Mesenteric fat pad (tissue), 1 donor: Measurements from ENCODE around the gene AEN. TPM values are rescaled to one million over a fixed set of nuclear protein-coding genes. Genes with fewer than 3 reads are reported as not detected.
"Not testable (repeated sequence)": the region's sequence is repeated elsewhere in the genome, so short reads cannot be mapped to it uniquely, and the experiment has no call there.

Experiments used
- DNase-seq: peaks from one replicate; pipeline ENCODE4 v3.0.0-alpha.2; 2020; ENCODE audit warnings: low spot score
- total RNA-seq: library from RNA; stranded (reverse); fragmentation: NEBNext Ultra II Directional; extraction: Animal tissue kit (Norgen Biotek cat#: 25700); gene quantifications from one replicate; pipeline ENCODE4 v1.2.1, GENCODE V29; 2021
- donor health status: DM: yes; HTN: yes; CAD: no.

The AEN gene
- total RNA-seq, 1 donor from 2014 or later, result 23.3 TPM

DNA sequence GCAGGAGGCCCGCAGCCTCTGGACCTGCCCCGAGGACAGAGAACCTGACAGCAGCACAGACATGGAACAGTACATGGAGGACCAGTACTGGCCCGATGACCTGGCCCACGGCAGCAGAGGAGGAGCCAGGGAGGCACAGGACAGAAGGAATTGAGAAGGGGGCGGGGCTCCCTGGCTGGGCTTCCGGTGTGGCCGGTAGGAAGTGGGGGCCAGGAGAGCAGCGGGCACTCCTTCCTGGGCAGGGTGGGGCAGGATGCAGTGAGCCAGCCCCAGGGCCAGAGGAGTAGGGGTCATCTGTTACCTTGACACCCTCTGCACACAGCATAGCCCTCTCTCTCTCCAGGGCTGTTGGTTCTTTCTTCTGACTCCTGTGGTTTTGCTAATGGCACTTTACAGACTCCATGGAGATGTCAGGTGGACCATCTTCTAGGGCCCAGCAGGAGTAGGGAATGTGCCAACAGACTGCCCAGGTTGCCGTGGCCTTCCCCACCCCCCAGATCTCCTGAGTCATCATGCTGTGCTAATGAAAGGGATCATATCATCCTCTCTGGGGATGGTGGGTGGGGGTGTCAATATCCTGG is 9.1 kb downstream of the AEN start:
- DNase-seq, result no peak

DNA sequence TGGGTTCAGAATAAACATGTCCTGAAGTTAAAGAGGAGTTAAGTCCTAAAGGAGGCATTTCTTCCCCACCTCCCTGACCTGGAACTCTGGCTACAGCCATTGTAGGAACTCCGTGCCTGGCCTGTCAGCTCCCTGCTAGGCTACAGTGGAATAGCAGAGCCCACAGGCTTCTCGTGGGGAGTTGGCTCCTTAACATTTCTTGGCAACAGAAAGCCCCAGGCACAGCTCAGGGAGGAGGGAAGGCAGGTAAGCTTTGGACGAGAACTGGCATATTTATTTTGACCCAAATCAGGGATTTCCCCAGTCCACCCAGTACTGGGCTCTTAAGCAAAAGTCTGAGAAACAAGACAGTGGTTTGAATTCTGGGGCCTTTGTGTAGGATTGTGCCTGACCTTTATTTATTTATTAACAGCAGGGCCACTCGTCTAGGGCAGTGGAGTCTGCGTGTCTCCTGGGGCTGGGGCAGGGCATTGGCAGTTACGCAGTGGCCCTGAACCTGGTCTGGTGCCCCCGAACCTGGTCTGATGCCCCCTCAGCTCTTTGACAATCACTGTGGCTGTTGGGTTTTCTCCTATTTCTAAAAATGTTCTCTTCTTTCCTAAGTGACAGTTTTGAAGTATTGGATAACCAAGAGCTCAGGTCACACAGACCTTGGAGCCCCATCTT is 9.8 kb downstream of the AEN start:
- no peak for DNase-seq

DNA sequence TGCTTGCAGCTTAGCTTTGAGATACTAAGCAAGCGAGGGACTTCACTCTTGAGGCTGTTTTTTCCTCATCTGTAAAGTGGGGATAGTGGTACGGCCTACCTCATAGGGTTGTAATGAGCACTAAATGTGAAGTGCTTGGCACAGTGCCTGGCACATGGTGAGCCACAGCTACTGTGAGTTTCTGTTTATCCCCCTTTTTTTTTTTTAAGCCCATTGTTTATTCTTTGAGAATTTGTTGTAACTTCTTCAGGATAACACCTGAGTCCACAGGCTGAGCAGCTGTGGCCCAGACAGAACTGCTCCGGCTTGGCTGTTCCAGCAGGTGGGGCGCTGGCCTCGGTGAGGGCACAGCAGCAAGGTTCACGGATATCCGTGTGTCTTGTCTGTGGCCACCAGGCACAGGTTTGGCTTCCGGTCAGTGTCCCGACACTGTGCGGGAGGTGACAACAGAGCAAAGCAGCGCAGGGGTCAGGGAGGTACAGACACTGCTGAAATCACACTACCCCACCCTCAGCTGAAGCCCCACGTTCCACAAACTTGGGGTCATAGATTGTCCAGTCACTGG is 10.4 kb downstream of the AEN start:
- DNase-seq, result no peak

DNA sequence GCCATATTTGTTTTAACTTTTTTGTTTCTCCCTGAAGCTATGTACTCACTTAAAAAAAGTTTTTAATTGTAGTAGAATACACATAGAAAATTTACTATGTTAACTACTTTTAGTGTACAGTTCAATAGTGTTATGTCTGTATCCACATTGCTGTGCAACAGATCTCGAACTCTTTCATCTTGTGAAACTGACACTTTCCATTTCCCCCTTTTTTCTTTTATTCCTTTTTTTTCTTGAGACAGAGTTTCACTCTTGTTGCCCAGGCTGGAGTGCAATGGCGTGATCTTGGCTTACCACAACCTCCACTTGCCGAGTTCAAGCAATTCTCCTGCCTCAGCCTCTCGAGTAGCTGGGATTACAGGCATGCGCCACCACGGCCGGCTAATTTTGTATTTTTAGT is 11.7 kb downstream of the AEN start:
- DNase-seq, result not testable (repeated sequence)

- DNase-seq, result no peak
Measured at GRCh38 chr15:88634449-88634848, 13.3 kb downstream of the AEN start.

GRCh38 chr15:88635318-88635717 is 14.2 kb downstream of the AEN start:
- no peak for DNase-seq

DNA sequence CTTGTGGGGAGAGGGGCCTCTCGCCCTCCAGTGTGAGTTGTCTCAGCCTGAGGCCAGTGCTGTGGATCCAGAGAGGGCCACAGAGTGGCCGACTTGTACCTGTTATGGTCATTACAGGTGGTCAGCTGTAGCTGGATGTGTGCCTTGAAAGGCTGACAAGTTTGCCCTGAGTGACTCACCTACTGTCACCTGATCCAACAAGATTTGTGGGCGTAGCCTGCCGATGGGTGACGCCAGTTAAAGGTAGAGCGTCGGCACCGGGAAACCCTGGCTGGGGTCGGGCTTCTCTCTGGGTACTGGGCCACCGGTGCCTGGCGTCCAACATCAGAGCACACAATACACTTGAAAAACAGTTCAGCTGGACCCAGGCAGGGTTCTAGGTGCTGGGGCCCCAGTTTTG is 14.9 kb downstream of the AEN start:
- DNase-seq, result no peak

- DNase-seq, result no peak
Measured at GRCh38 chr15:88636654-88637053, 15.5 kb downstream of the AEN start.

DNA sequence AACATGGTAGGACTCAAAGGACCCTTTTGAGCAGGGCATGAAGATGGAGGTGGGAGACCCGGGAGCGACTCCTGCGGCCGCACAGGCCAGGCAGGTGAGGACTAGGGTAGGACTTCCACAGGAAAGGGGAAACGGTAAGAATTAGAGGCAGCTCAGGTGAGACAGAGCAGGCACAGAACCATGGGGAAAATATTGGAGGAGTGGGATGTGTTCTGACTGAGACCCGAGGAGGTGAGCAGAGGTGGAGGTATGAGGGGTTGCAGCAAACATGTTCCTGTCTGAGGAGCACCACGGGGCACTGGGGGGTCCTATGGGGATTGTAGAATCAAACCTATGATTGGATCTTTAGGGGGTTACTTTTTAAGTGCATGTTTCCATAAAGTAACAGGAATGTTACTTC is 16.3 kb downstream of the AEN start:
- DNase-seq, result no peak

- DNase-seq, result no peak
Measured at GRCh38 chr15:88637841-88638625, 16.9 kb downstream of the AEN start.

- DNase-seq, result peak; percentile 97
Measured at GRCh38 chr15:88638626-88639372, 17.7 kb downstream of the AEN start, which contains the start of gene ISG20. Gene ISG20, plus strand, starts transcription at chr15:88639016. Its CDS starts 351 bp downstream, at chr15:88639367.

- no peak for DNase-seq
Measured at GRCh38 chr15:88641959-88642452, 20.9 kb downstream of the AEN start.

GRCh38 chr15:88642514-88642913 is 21.4 kb downstream of the AEN start:
- not testable (repeated sequence) for DNase-seq

DNA sequence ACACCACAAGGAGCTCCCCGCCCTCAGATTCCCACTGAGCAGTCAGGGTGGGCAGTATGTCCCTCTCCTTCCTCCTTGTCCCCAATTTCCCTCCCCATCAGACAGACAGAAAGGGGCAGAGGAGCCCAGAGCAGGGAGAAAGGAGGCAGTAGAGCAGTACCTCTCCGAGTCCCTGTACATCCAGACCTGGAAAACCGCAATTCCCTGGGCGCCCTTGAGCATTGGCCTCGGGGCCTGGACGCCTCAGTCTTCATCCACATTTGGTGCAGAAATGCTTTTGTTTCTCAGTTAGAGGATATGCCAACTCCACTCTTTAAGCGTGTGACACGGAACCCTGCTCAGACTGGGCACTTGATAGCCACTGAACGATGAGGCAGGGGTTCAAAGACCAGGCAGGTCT is 23.6 kb downstream of the AEN start:
- no peak for DNase-seq

DNA sequence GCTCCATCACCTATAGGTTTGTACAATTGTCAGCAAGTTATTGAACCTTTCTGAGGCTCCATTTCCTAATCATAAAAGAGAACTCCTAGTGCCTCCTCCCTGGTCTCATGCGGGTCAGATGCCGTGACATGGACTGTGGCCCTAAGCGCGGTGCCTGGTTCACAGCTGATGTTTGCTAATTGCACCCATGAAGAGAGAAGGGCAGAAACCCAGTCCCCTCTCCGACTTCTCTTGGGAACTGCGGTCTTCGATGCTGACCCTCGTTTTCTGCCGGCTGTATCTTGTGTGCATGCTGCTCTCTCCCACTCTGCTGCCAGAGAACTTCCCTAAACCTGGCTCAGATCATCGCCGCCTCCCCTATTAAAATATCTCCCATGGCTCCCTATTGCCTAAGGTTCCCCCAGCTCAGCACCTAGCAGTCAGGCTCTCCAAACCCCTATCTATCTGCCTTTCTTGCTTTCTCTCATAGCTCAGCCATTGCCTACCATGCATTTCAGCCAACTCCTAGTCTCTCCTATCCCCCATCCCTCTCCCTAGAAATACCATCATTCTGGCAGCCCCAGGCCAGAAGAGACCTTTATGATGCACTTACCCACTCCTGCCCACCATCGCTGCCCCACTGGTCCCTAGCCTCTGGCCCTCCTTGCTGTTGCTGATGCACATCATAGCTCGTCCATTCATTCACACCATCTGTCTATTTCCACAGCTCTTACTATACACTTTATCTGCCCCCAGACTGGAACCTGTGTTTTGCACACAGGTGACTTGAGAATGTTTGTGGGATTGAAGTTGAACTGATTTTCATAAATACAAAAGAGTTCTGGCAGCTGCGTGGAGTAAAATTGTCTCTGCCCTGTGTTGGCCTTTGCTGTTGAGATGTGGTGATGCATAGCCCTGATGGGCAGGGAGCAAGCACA is 24.3 kb downstream of the AEN start:
- peak; percentile 30 for DNase-seq

DNA sequence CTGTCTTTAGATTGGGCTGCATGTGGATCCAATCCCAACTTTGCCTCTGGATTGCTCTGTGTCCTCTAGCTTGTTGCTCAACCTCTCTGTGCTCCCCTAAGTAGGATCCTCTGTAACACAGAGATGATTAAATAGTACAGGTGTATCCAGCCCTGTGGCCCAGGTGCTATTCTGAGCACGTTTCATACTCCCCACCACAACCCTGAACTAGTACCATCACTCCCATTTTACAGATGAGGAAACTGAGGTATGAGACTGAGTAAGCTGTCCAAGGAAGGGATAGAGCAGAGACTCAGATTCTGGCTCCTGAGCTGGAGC is 24.9 kb downstream of the AEN start:
- peak; percentile 24 for DNase-seq

DNA sequence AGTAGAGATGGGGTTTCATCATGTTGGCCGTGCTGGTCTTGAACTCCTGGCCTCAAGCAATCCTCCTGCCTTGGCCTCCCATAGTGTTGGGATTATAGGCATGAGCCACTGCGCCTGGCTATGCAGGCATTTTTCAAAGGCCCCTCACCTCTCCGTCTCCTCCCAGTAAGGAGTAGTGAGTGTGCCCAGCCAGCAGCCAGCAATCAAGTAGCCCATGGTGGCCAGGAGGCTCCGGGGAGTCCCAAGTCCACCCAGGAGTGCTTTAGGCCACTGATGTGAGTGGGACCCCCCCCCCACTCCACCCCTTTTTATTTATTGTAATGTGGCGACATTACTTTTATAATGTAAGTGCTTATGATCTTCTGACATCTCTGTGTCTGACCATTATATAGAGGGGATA is 25.8 kb downstream of the AEN start:
- peak; percentile 39 for DNase-seq

GRCh38 chr15:88647351-88648105 is 26.4 kb downstream of the AEN start:
- DNase-seq, result peak; percentile 68
